Measurements from ENCODE around the gene DLG2.

DLG2 gene

GRCh38 chr11:83540728-83541127 is 2086.4 kb downstream of the DLG2 start:
- Mint-ChIP-seq H3K27me3 (ENCODE audit: low read depth) (peaks cover 6% of the 10 kb centered on the region), H3K27ac (no peak overlapping the region), H3K36me3 (ENCODE audit: low read depth) (no peaks in the 10 kb centered on the region), H3K4me3 (no peak overlapping the region), H3K4me1 (ENCODE audit: low read depth) (no peaks in the 10 kb centered on the region), H3K9me3 (no peaks in the 10 kb centered on the region)
- DNase-seq (ENCODE audit: low spot score): no peak

- H3K4me1 Mint-ChIP-seq (ENCODE audit: low read depth): no peaks in the 10 kb centered on the region
- H3K4me3 Mint-ChIP-seq: no peak overlapping the region
- DNase-seq (ENCODE audit: low spot score): no peak
- H3K36me3 Mint-ChIP-seq (ENCODE audit: low read depth): no peaks in the 10 kb centered on the region
- H3K27ac Mint-ChIP-seq: no peak overlapping the region
- peaks cover 6% of the 10 kb centered on the region for H3K27me3 Mint-ChIP-seq (ENCODE audit: low read depth)
- no peaks in the 10 kb centered on the region for H3K9me3 Mint-ChIP-seq
These were observed 2086.9 kb downstream of the DLG2 start for GRCh38 chr11:83540112-83540675.

- DNase-seq (ENCODE audit: low spot score): no peak
- Mint-ChIP-seq H3K9me3 (no peaks in the 10 kb centered on the region), H3K4me3 (no peak overlapping the region), H3K4me1 (ENCODE audit: low read depth) (no peaks in the 10 kb centered on the region), H3K36me3 (ENCODE audit: low read depth) (no peaks in the 10 kb centered on the region), H3K27me3 (ENCODE audit: low read depth) (peaks cover 6% of the 10 kb centered on the region), H3K27ac (no peak overlapping the region)
These were observed 2088.9 kb downstream of the DLG2 start for GRCh38 chr11:83538286-83538685.

- Mint-ChIP-seq H3K4me1 (ENCODE audit: low read depth) (no peaks in the 10 kb centered on the region), H3K9me3 (no peaks in the 10 kb centered on the region), H3K36me3 (ENCODE audit: low read depth) (no peaks in the 10 kb centered on the region), H3K27me3 (ENCODE audit: low read depth) (peaks cover 6% of the 10 kb centered on the region), H3K4me3 (no peak overlapping the region), H3K27ac (no peak overlapping the region)
- no peak for DNase-seq (ENCODE audit: low spot score)
These were observed 2090.0 kb downstream of the DLG2 start for GRCh38 chr11:83537131-83537610.

- Mint-ChIP-seq H3K9me3 (no peaks in the 10 kb centered on the region), H3K4me1 (ENCODE audit: low read depth) (no peaks in the 10 kb centered on the region), H3K27ac (no peak overlapping the region), H3K4me3 (no peak overlapping the region), H3K36me3 (ENCODE audit: low read depth) (no peaks in the 10 kb centered on the region), H3K27me3 (ENCODE audit: low read depth) (no peaks in the 10 kb centered on the region)
- DNase-seq (ENCODE audit: low spot score): no peak
These were observed 2094.0 kb downstream of the DLG2 start for GRCh38 chr11:83533166-83533565.

GRCh38 chr11:83528877-83529276 is 2098.3 kb downstream of the DLG2 start:
- DNase-seq (ENCODE audit: low spot score): no peak
- Mint-ChIP-seq H3K36me3 (ENCODE audit: low read depth) (no peaks in the 10 kb centered on the region), H3K9me3 (no peaks in the 10 kb centered on the region), H3K4me1 (ENCODE audit: low read depth) (no peaks in the 10 kb centered on the region), H3K4me3 (no peak overlapping the region), H3K27me3 (ENCODE audit: low read depth) (no peaks in the 10 kb centered on the region), H3K27ac (no peak overlapping the region)

GRCh38 chr11:83528225-83528624 is 2098.9 kb downstream of the DLG2 start:
- H3K27ac Mint-ChIP-seq: no peak overlapping the region
- no peaks in the 10 kb centered on the region for H3K9me3 Mint-ChIP-seq
- no peaks in the 10 kb centered on the region for H3K36me3 Mint-ChIP-seq (ENCODE audit: low read depth)
- H3K4me1 Mint-ChIP-seq (ENCODE audit: low read depth): no peaks in the 10 kb centered on the region
- H3K4me3 Mint-ChIP-seq: no peak overlapping the region
- DNase-seq (ENCODE audit: low spot score): no peak
- no peaks in the 10 kb centered on the region for H3K27me3 Mint-ChIP-seq (ENCODE audit: low read depth)

GRCh38 chr11:83523676-83524075 is 2103.5 kb downstream of the DLG2 start:
- Mint-ChIP-seq H3K36me3 (ENCODE audit: low read depth) (no peaks in the 10 kb centered on the region), H3K27ac (no peak overlapping the region), H3K9me3 (no peaks in the 10 kb centered on the region), H3K4me1 (ENCODE audit: low read depth) (no peaks in the 10 kb centered on the region), H3K27me3 (ENCODE audit: low read depth) (no peaks in the 10 kb centered on the region), H3K4me3 (no peak overlapping the region)
- no peak for DNase-seq (ENCODE audit: low spot score)

GRCh38 chr11:83522911-83523310 is 2104.2 kb downstream of the DLG2 start:
- DNase-seq (ENCODE audit: low spot score): no peak
- H3K4me3 Mint-ChIP-seq: no peak overlapping the region
- H3K36me3 Mint-ChIP-seq (ENCODE audit: low read depth): no peaks in the 10 kb centered on the region
- no peak overlapping the region for H3K27ac Mint-ChIP-seq
- no peaks in the 10 kb centered on the region for H3K4me1 Mint-ChIP-seq (ENCODE audit: low read depth)
- no peaks in the 10 kb centered on the region for H3K27me3 Mint-ChIP-seq (ENCODE audit: low read depth)
- no peaks in the 10 kb centered on the region for H3K9me3 Mint-ChIP-seq

GRCh38 chr11:83521647-83522596 is 2105.2 kb downstream of the DLG2 start:
- H3K9me3 Mint-ChIP-seq: no peaks in the 10 kb centered on the region
- no peak overlapping the region for H3K4me3 Mint-ChIP-seq
- no peak for DNase-seq (ENCODE audit: low spot score)
- no peak overlapping the region for H3K27ac Mint-ChIP-seq
- no peaks in the 10 kb centered on the region for H3K36me3 Mint-ChIP-seq (ENCODE audit: low read depth)
- H3K27me3 Mint-ChIP-seq (ENCODE audit: low read depth): no peaks in the 10 kb centered on the region
- H3K4me1 Mint-ChIP-seq (ENCODE audit: low read depth): no peaks in the 10 kb centered on the region

- H3K4me3 Mint-ChIP-seq: no peak overlapping the region
- DNase-seq (ENCODE audit: low spot score): no peak
- no peaks in the 10 kb centered on the region for H3K9me3 Mint-ChIP-seq
- no peaks in the 10 kb centered on the region for H3K4me1 Mint-ChIP-seq (ENCODE audit: low read depth)
- H3K36me3 Mint-ChIP-seq (ENCODE audit: low read depth): no peaks in the 10 kb centered on the region
- H3K27ac Mint-ChIP-seq: no peak overlapping the region
- H3K27me3 Mint-ChIP-seq (ENCODE audit: low read depth): no peaks in the 10 kb centered on the region
These were observed 2106.3 kb downstream of the DLG2 start for GRCh38 chr11:83520849-83521248.

- no peak overlapping the region for H3K27ac Mint-ChIP-seq
- no peaks in the 10 kb centered on the region for H3K4me1 Mint-ChIP-seq (ENCODE audit: low read depth)
- no peak for DNase-seq (ENCODE audit: low spot score)
- H3K36me3 Mint-ChIP-seq (ENCODE audit: low read depth): no peaks in the 10 kb centered on the region
- H3K9me3 Mint-ChIP-seq: no peaks in the 10 kb centered on the region
- H3K27me3 Mint-ChIP-seq (ENCODE audit: low read depth): no peaks in the 10 kb centered on the region
- H3K4me3 Mint-ChIP-seq: no peak overlapping the region
These were observed 2115.5 kb downstream of the DLG2 start for GRCh38 chr11:83511646-83512045.

GRCh38 chr11:83510530-83511460 is 2116.3 kb downstream of the DLG2 start:
- Mint-ChIP-seq H3K4me1 (ENCODE audit: low read depth) (no peaks in the 10 kb centered on the region), H3K36me3 (ENCODE audit: low read depth) (no peaks in the 10 kb centered on the region)

GRCh38 chr11:83508804-83509203 is 2118.3 kb downstream of the DLG2 start:
- no peak for DNase-seq (ENCODE audit: low spot score)
- Mint-ChIP-seq H3K4me1 (ENCODE audit: low read depth) (no peaks in the 10 kb centered on the region), H3K4me3 (no peak overlapping the region), H3K27me3 (ENCODE audit: low read depth) (no peaks in the 10 kb centered on the region), H3K27ac (no peak overlapping the region), H3K36me3 (ENCODE audit: low read depth) (no peaks in the 10 kb centered on the region), H3K9me3 (no peaks in the 10 kb centered on the region)

More at GRCh38 chr11:83510530-83511460, 2116.3 kb downstream of the DLG2 start:
- H3K4me3 Mint-ChIP-seq: no peak overlapping the region
- no peak overlapping the region for H3K27ac Mint-ChIP-seq
- no peak for DNase-seq (ENCODE audit: low spot score)
- no peaks in the 10 kb centered on the region for H3K9me3 Mint-ChIP-seq
- no peaks in the 10 kb centered on the region for H3K27me3 Mint-ChIP-seq (ENCODE audit: low read depth)

All from T-helper 2 cell treated with Interferon-gamma antibody and Interleukin-4, amounts not matched to agents 5 μg/mL and 100 μg/mL, for 36 hours (primary cell).